AML-193 (cell line): ENCODE data around the gene PRR18.

Source experiments
- DNase-seq, 2 experiments: peaks; one replicate each; lab custom pipeline; 2025; lab: John Stamatoyannopoulos, UW

Gene PRR18

DNA sequence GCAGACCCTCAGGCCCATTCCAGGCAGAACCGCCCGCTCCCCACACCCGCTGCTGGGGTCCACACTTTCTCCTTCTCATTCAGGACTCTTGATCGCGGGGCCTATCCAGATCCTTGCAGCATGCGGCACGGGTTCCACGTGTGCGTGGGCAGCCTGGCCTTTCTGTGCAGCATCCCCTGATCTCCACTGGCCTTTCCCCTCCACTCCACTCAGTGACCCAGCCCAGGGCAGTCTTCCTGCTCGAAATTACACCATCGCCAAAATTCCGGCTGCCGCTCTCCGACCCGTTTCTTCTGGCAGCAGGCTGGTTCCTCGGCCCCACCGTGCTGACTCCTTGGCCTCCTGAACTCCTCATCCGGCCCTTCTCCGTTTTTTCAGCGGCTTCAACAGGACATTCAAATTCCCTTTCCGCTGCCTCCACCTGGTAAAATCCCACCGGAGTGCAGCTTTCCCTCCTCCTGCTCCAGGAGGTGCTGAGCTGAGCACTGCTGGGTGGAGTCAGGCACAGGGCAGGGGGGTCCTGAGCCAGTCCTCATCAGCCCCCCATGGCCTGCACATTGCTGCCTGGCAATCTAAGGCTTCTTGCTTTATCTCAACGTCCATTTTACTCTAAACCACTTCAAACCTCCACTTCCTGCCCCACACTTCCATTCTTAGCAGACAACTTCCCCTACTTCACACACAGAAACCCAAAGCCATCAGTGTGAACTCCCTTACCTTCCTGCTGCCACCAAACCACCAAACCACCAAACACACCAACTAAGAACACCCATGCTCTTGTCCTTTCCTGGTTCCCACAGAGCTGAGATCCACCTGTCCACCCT is 25.2 kb upstream of the PRR18 start:
- DNase-seq = peak; percentile 79 to 81

DNA sequence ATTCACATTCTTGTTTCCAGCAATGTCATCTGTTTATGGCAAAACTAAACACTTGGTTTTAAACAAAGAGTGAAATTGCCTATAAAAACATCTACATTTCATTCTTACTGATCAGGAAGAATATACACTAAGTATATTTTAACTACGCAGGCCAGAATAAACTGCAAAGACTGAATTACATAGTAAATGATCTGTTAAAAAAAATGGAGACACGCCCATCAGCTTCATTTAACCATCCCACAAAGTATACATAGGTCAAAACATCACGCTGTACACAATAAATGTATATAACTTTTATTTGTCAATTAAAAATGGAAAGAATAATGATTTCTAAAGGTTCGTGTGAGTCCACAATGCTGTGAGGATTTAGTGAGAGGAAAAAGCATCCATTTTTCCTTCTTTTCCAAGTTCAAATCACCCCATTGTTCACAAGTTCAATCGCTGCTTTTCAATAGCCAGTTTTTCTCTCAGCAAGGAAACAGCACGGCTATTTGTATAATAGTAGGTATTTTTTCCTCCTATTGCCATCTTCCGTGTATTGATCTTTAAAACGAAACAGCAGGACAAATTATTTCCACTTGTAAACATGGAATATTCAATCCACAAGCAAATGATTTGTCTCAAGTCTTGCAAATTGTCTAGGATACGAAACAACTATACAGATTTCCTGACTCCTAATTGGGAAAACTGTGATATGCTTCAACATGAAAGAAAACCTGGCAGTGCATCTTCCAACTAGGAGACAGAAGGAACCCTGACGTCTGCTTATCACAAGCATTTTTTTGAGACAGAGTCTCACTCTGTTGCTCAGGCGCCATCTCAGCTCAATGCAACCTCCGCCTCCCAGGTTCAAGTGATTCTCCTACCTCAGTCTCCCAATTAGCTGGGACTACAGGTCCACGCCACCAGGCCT is 23.6 kb upstream of the PRR18 start:
- no peak for DNase-seq

DNA sequence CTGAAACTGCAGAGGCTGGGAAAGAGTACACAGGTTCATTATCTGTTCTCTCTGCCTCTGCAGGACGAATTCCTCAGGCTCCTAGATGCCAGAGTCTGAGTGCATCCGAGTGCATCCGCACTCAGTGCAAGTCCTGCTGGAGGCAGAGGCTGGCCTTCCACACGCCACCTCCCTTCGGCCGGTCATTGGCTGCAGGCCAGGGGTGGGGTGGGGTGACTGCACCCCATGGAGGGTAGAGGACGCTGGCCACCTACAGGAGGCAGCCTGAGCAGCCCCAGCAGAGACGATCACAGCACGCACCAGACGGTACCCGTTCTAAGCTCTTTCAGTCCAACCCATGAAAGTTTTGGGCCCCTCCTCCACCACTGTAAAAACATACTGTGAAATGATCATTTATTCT is 22.4 kb upstream of the PRR18 start:
- no peak for DNase-seq

DNA sequence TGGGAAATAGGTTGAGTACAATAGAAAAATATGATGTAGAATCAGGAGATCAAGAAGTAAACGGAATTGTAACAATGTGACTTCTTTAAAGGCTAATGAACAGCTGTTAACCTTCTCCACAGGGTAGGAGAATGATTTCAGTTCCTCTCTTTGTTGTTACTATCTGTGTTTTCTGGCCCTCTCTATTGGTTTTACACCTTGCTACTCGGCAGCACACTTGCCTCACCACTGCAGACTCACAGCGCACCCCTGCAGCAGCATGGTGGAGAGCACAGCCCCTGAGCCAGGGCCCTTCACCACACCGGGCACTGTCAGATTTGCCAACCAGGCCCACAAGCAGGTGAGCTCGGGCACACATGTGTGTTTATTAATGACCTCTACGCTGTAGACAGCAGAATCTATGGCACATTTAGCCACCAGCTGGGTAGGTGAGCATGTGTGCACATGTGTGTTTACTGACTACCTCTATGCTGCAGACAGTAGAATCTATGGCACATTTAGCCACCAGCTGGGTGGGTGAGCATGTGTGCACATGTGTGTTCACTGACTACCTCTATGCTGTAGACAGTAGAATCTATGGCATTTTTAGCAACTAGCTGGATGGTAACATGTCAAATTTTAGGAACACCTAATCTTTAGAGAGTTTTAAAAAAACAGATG is 17.3 kb upstream of the PRR18 start:
- no peak for DNase-seq

GRCh38 chr6:166323395-166323794 is 15.2 kb upstream of the PRR18 start:
- DNase-seq = no peak

GRCh38 chr6:166318649-166319600 is 10.7 kb upstream of the PRR18 start:
- no peak for DNase-seq

GRCh38 chr6:166318227-166318626 is 10.0 kb upstream of the PRR18 start:
- no peak for DNase-seq

GRCh38 chr6:166317261-166318212 is 9.3 kb upstream of the PRR18 start:
- DNase-seq = no peak

- DNase-seq = no peak
Measured at GRCh38 chr6:166315436-166315835, 7.2 kb upstream of the PRR18 start.

DNA sequence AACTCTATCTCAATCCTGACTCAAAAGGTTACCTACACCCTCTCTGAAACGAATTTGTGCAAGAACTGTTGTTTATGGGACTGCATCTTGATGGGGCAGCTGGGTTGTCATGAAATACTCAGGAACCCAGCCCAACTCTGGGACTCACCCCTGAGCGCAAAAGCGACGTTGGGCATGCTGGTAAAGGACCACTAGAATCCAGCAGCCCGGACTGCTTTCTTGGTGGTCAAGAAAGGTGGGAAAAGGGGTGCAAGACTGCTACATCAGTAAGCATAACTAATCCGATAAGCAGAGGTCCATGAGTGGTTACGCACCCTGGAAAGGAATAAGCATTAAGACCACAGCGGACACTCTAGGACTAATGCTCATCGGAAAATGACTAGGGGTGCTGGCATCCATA is 6.3 kb upstream of the PRR18 start:
- DNase-seq = no peak

- peak; percentile 76 to 86 for DNase-seq
Measured at GRCh38 chr6:166313255-166314070, 5.3 kb upstream of the PRR18 start.

DNA sequence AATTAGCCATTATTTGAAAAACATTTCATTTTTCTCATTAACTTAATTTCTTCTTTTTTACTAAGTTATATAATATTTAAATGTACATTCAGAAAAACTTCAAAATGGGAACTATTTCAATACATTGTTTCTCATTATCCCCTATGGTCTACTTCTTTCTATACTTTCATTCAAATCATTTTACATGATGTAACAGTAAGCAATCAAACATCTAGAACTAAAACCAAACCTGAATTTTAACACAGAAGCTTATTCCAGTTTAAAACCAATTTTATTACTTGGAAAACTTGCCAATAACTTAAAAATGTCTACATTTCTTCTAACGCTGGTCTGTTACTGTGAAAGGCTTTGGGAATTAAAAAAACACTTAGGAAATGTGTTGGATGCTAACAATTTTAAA is 4.6 kb upstream of the PRR18 start:
- no peak for DNase-seq

GRCh38 chr6:166310634-166311033 is 2.4 kb upstream of the PRR18 start:
- no peak for DNase-seq

DNA sequence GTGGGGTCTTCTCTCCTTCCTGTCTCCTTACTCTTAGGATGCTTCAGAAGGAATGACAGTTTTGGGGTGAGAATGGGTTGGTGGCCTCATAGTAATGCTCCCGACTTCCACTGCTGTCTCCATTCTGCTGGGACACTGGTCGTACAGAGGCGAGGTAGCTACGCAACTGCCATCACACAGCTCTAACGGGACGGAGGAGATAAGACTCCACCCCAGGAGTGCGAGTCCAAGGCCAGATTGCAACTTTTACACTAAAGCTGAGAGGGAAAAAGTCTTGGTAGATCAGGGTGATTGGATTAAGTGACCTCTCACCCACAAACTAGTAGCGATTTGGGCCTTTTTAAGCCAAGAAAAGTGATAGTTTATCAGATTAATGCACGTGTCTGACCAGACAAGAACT is 1.8 kb upstream of the PRR18 start:
- no peak for DNase-seq

- DNase-seq = no peak
Measured at GRCh38 chr6:166308769-166309589, 787 bp upstream of the PRR18 start.

DNA sequence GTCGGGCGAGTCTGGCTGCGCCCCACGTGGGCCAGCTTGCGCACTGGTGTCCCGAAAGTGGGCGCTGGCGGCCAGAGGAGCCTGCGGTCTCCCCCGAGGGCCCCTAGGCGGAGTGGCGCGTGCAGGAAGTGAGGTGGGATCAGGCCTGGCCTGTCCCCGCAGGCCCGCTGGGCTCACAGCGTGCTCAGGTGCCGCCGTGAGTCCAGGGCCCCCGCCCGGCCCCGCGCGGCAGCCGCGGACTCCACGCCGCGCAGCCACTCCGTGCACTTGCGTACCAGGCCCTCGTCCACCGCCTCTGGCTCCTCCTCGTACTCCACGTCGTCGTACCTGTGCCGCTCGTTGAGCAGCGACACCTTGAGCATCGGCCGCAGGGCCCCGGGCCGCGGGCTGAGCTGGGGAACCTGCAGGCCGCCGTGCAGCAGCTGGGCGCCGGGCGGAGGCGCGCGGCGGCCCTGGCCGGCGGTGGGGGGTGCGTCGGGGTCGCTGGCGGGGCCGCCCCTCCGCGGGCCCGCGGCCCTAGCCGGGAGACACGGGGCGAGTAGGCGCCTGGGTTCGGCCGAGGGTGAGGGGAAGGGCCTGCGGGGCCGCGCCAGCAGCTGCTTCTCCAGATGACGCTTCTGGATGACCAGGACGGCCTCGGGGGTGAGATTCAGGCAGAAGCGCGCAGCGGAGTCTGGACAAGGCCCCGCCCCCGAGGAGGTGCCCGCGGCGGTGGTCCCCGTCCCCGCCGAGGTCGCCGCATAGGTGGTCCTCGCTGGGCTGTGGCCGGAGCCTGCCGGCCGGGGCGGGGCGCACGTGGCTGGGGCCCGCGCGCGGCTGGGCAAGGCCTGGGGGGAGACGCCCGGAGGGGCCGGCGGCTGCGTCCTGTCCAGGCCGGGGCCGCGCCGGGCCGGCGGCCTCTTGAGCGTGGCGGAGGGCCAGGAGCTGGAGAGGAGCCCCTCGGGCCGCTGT is 835 bp downstream of the PRR18 start:
- no peak for DNase-seq

GRCh38 chr6:166306378-166307081 is 1.7 kb downstream of the PRR18 start:
- DNase-seq = no peak
